HL-60/S4 treated with phorbol 12-myristate 13-acetate at 8.2 ng/mL for 4 days and 3 days (cell line): ENCODE results near the gene MSH3.
"Not testable (repeated sequence)": the region's sequence is repeated elsewhere in the genome, so short reads cannot be mapped to it uniquely, and the experiment has no call there.

ENCODE experiments used
- in situ Hi-C: fragments of 300-500 bp; cut with MboI; formaldehyde crosslinking; loops from 2 replicates; pipeline ENCODE4 v1.15.0; 2022; ENCODE audit warnings: low sequenced_read_pairs

Gene MSH3

DNA sequence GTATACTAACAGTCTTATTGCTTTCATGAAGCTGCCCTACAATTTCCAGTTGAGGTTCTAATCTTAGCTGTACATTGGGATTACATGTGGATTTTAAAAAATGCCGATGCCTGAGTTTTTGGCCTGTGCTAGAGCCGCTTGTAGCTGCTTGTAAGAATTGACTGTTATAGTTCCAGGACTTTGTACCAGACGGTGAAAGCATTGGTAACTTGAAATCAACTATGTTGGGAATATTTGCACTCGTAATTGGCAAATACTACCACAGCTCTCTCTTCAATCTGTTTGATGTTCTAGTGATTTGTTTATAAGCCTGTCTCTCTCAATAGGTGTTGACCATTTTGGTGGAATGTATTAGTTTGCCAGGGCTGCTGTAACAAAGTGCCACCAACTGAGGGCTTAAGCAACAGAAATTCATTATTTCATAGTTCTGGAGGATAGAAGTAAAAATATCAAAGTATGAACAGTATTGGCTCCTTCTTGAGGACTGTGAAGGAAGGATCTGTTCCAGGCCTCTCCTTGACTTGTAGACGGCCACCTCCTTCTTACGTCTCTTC lies 50.8 kb downstream of the MSH3 start:
- in situ Hi-C loops, result no loop called here

- in situ Hi-C loops, result no loop called here
Observed at GRCh38 chr5:80705801-80706200, 51.3 kb downstream of the MSH3 start.

GRCh38 chr5:80706835-80707447 lies 52.5 kb downstream of the MSH3 start:
- in situ Hi-C loops, result no loop called here

DNA sequence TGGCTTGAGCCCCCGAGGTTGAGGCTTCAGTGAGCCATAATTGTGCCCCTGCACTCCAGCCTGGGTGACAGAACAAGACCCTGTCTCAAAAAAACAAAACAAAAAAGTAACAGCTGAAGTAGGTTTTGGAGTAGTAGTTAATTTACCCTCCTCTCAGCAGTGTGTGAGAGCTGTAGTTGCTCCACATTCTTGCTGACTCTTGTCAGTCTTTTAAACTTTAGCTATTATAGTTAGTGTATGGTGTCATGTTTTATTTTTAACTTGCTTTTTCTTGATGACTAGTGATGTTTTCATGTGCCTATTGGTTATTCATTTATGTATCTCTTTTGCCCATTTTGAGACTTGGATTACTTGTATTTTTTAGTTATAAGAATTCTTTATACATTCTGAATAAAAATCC lies 53.2 kb downstream of the MSH3 start:
- in situ Hi-C loops, result no loop called here

- in situ Hi-C loops, result no loop called here
Observed at GRCh38 chr5:80711216-80711615, 56.8 kb downstream of the MSH3 start.

DNA sequence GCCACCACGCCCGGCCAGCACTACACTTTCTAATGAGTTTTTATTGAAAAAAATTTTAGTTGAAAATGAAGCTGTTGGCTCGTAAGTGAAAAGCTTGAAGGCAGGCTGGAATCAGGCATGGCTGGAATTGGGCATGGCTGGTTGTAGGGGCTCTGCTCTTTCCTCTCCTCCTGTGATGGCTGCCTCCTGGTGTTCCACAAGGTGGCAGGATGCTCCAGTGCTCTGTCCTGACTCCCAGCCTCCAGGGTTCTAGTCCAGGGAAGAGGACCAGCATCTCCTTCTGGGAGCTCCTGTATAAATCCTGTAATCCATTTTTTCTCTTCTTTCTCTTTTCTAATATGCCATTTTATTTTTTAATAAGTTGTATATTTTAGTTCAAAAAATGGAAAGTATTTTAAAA lies 57.5 kb downstream of the MSH3 start:
- in situ Hi-C loops, result no loop called here

GRCh38 chr5:80712919-80713318 lies 58.5 kb downstream of the MSH3 start:
- in situ Hi-C loops, result no loop called here

DNA sequence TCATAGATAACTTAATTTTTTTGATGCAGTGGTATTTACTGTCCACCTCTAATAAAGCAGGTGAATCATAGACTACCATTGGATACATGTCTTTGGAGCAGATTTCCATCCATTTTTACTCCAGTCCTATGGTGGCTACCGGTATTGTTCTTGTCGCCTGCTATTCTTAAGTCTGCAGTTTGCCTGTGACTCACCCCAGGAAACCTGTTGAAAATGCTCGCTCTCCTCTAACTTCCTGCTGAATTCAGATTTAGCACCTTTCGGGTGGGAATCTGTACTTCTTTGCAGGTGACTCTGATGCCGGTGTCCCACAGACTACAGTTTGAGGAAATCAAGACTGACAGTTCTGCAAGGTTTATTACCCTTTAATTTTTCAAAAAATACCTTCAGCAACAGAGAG lies 59.2 kb downstream of the MSH3 start:
- in situ Hi-C loops, result no loop called here

DNA sequence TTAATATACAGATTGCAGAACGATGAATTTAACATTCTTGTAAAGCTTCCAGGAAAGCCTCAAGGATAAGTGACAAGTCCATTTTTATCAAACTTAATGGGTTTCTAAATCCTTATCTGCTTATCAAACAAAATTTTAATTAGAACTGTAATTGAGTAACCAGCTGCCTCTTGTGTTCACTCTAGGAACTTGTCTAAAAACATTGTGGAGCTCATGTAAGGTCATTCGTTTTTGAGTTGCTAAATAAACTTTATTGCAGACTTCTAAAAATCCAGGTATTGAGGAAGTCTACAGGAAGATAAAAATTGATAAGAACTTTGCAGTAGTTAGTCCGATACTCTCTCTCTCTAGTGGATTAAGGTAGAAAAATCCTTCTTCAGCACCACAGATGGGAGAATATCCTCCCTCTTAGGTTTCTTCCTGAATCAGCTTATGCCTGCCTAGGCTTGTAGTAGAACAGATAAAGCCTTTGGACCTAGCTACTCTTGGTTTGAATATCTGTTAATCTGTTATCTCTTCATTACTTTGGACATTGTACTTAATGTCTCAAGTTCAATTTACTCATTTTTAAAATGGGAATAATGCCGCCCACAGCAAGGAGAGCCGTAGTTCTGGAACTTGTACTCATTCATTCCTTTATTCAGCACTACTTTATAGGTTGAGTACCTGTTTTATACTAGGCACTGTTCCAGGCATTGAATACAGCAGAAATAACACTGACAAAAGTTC lies 60.3 kb downstream of the MSH3 start:
- in situ Hi-C loops, result no loop called here

DNA sequence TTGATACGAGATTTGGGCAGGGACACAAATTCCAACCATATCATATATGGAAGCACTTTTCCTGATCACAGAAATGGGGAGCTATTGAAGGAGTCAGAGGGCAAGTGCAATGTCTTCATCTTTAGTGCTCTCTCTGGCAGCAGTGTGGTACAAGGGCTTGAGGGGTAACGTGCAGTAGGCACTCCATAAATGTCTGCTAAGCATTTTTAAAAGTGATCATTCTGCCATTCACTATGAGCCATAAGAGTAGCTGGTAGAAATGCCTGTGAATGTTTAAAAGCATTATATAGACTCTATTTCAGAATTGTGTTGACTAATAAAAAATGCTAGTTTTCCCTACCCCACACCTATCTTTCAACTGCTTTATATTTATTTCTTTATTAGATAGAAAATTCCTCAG lies 61.4 kb downstream of the MSH3 start:
- in situ Hi-C loops, result no loop called here

GRCh38 chr5:80720181-80720580 lies 65.7 kb downstream of the MSH3 start:
- in situ Hi-C loops, result no loop called here

DNA sequence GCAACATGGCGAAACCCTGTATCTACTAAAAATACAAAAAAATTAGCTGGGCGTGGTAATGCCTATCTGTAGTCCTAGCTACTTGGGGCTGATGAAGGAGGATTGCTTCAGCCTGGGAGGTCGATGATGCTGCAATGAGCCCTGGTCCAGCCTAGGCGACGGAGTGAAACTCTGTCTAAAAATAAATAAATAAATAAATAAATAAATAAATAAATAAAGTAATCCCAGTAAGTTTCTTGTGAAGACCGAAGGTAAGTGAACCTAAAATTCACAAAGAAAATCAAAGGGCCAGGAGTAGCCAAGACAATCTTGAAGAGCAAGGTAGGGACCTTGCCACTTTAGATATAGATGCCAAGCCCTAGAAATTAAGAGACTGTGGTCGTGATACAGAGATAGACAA lies 68.5 kb downstream of the MSH3 start:
- in situ Hi-C loops, result no loop called here

GRCh38 chr5:80725446-80725845 lies 71.0 kb downstream of the MSH3 start:
- in situ Hi-C loops, result no loop called here

GRCh38 chr5:80736730-80737129 lies 82.3 kb downstream of the MSH3 start:
- in situ Hi-C loops, result no loop called here

DNA sequence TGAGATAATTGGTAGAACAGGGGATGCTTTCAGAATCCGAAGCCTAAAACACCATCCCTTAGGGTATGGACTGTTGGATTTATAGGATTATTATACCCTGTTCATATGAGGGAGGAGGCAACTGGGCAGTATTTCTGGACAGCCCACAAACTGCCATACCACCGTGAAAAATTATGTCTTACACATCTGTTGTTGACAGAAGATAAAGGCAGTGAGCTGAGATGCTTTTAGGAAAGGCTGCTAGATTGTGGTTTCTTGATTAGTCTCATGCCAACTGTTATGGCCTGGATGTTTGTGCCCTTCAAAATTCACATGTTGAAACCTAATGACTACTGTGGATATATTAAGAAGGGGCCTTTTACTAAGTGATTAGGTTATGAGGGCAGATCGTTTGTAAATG lies 84.0 kb downstream of the MSH3 start:
- in situ Hi-C loops, result no loop called here

- in situ Hi-C loops, result no loop called here
Observed at GRCh38 chr5:80739057-80739456, 84.6 kb downstream of the MSH3 start.

DNA sequence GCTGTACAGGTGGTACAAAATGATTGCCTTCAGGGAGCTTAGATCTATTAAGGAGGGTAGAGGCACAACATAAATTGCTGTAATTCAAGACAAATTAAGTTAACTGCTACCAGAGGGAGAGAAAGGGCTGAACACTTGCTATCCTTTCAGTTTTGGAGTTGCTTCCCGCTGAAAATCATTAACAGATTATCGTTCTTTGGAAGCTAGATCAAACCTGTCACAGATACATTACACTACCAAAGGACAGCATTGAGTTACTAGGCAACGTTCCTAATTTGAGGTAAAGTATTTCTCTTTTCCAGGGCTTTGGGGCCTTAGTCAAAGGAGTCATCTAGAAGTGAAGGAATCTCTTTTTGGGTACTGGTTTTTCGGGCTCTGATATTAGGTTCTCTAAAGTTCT lies 85.0 kb downstream of the MSH3 start:
- in situ Hi-C loops, result no loop called here

DNA sequence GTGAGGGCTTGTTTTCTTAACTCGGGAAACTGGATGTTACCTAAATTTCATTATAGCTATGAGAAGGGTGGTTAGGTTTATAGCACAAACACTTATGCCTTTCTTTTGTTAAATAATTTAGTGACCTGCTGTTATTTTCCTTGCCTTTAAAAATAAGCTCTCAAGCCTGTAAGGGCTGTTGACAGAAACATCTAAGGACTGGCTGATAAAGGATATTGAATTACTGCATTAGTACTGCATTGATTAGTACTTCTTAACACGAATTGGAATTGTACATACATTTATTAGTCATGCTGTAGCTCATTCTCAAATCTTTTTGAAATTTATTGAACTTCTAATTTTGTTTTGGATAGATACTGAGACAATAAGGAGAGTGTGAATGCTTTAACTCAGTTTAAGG lies 85.4 kb downstream of the MSH3 start:
- in situ Hi-C loops, result no loop called here

DNA sequence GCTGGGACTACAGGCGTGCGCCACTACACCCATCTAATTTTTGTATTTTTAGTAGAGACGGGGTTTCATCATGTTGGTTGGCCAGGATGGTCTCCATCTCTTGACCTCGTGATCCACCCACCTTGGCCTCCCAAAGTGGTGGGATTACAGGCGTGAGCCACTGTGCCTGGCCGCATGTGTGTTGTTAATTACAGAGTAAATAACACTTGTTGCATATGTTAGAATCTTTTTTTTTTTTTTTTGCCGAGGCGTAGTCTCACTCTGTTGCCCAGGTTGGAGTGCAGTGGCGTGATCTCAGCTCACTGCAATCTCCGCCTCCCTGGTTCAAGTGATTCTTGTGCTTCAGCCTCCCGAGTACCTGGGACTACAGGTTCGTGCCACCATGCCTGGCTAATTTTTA lies 86.0 kb downstream of the MSH3 start:
- in situ Hi-C loops, result not testable (repeated sequence)

GRCh38 chr5:80740999-80741398 lies 86.5 kb downstream of the MSH3 start:
- in situ Hi-C loops, result no loop called here

DNA sequence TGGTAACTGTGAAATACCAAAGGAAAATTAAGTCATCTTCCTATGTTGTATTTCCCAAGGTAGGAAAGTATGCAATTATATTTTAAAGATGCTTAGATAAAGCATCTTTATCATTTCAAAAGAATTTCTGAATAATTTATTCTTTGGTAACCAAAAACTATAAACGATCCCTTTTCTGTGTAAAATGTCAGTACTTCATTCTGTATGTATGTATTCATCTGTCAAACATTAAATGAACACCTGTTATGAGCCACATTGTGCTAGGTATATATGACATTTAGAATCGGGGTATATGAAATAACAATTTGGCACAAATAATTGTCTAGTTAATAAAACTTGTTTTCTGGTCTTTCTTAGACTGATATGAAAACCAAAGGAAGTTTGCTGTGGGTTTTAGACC lies 89.7 kb downstream of the MSH3 start:
- in situ Hi-C loops, result no loop called here

DNA sequence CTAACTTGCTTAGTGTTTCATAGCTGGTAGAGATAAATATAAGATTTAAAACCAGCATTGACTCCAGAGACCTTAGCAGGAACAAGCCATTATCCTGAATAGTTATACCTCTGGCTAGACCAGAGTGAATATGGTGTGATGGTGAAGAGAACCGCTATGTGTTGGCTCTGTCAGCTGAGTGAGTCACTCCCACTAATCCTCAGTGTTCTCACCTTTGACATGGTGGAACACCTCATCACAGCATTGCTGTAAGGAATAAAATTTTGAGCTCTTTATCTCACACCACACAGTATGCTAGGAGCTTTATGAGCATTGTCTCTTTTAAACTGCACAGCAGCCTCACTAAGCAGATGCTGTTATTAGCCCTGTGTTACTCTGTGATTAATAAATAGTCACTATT lies 91.0 kb downstream of the MSH3 start:
- in situ Hi-C loops, result no loop called here

DNA sequence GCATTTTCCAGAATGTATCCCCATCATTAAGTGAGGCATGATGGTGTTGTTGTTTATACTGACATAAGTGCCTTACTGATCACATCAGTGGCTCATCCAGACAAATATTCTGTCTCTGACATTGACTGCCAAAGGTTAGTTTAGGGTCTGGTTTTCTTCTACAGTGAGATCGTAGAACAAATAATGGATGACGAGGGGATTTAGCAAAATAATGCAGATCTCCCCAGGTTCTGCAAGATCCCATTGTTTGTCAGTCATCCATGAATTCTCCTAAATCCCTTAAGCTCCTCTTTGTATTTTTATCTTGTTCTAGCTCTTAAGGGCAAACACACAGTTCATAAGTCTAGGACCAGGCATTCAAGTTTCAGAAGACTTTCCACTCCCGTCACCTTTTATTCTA lies 93.5 kb downstream of the MSH3 start:
- in situ Hi-C loops, result no loop called here
